NCI-H526 (cell line): ENCODE results near the gene FEN1.

Source experiments
- DNase-seq, 2 experiments: peaks; one replicate each; lab custom pipeline; 2025; lab: John Stamatoyannopoulos, UW

The FEN1 gene

DNA sequence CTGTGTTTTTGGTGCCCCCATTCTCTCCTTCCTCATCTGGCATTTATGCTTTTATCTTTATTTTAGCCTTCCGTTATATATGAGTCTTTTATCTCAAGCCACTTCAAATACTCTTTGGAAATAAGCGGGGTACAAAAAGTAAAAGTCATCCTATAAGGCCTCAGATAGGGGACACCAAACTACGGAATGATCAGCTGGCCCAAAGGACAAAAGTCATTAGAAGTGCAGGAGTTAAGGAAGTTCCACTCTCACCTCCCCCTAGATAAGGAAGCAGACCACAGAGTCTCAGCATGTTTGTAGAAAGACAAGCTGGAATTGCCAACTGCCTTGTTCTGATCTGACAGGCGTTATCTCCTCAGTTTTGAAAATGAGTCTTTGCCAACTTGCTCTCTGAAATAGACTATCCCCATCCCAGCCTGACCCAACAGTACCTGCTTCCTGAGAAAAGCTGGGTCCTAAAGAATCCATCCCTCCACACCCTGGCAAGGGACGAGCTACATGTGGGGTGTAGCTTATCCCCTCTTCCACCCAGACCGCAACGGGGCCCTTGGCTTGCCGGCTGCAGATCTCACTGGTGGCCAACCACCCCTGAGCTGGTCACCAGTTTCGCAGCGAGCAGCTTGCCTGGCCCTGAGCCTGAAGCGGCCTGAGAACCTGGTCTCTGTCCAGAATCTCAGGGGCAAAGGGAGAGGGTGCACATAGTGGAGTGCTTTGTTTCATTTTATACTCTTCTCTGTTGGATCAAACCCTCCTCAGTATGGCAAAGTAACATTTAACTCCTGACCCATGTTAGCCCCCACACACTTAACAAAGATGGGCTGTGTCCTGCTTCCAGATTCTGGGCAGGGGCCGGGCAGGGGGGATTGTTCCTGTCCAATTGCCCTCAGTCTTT, 49.2 kb downstream of the FEN1 start:
- no peak for DNase-seq

DNA sequence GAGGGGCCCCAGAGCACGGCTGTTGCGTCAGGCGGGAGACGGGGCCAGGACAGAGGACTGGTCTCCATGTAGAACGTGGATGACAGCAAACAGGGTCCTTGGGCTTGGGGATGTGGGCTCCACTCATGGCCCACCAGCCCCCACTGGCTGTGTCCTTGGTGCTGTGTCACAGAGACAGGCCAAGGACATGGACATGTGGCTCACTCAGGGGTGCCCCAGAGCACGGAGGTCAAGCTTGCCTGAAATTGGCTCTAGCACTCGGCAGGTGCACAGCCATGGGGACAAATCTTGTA, 49.8 kb downstream of the FEN1 start:
- no peak for DNase-seq

DNA sequence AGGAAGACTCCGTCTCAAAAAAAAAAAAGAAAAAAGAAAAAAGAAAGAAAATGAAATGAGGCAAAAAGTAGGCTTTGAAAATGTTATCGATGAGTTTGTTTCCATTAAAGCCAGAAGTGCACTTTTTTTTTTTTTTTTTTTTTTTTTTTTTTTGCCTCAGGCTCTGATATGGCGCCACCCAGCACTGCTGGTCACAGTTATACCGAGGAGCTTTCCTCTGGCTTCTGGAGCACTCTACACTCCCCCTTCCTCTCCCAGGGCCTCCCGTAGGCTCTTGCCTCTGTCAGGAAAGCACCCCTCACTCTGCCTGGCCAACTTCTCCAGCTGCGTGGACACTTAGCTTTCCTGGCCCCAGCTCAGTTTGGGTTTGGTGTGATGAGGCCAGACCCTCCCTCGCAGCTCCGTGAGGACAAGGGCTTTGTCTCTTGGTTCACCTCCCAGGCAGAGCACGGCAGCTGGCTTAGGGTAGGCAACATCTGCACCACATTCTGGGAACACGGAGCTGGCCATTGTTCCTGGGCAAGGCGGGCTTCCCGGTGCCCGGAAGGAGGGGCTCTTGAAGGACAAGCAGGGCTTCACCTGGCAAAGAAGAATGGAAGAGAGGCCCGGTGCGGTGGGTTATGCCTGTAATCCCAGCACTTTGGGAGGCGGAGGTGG, 52.3 kb downstream of the FEN1 start:
- DNase-seq, result no peak

DNA sequence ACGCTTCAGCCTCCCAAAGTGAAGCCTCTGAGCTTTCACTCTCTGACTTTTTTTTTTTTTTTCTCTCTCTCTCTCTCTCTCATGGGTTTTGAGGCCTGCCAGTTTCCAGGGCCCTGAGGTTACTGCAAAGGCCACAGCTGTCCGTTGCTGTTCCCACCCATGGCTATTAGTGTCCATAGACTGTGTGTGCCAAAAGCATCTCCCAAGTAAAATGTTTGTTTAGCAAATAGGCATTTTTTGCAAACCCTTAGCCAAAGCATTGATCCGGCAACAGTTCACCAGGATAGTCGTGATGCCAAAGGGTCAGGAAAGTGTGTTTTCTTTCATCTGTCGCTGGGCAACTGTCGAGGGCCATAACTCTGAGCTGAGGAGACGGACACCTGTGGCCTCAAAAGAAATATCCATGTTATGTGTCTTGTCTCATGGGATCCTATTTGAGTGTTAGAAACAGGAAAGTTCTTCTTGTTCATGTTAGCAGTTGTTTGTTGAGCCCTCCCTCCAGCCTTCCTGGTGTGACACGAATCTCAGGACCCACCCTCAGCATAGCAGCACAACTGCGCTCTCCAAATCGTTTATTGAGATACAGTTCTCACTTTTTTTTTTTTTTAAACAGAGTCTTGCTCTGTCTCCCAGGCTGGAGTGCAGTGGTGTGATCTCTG, 53.8 kb downstream of the FEN1 start:
- DNase-seq, result no peak
